ENCODE results near the gene RBM10.

The RBM10 gene

DNA sequence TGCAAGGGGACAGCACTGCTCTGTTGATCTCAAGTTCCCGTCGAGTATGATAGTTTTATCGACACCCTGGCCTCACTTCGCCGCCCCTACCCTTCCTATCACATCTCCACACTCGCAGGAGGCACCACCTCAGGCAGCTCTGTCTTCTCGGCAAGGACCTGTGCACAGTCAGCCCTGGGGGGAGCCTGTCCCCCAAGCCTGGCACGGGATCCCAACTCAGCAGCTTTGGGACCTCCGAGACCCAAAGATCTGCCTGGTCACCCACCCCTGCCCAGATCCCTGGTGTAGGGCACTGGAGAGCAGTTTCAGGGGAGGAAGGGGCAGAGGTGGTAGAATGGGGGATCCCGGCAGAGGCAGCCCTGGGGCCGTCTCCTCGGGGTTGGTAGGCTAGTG lies 30.6 kb downstream of the RBM10 start:
- DNase-seq (ENCODE audit: low spot score) = no peak

DNA sequence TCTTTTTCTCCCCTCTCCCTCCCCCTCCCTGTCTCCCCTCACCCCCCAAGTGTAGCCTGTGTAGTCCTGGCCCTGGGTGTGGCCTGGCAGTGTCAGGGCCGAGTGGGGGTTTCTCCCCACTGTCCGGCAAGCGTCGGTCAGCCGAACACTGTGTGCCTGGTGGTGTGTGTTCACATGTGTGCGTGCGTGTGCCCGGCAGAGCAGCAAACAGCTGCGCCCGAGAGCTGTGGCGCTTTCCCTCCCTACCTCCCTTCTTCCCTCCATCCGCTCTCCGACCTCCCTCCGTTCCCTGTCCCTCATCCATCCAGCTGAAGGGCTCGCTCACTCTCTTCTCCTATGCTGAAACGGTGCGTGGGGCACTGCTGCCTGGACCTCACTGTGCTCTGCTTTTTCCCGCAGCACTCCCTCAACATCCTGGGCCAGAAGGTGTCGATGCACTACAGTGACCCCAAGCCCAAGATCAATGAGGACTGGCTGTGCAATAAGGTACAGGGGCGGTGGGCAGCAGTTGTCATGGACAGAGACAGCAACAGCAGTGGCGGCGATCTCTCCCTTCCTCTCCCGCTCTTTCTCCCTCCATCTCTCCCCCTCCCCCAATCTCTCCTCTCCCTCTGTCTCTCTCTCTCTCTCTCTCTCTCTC lies 31.2 kb downstream of the RBM10 start:
- no peak for DNase-seq (ENCODE audit: low spot score)

DNA sequence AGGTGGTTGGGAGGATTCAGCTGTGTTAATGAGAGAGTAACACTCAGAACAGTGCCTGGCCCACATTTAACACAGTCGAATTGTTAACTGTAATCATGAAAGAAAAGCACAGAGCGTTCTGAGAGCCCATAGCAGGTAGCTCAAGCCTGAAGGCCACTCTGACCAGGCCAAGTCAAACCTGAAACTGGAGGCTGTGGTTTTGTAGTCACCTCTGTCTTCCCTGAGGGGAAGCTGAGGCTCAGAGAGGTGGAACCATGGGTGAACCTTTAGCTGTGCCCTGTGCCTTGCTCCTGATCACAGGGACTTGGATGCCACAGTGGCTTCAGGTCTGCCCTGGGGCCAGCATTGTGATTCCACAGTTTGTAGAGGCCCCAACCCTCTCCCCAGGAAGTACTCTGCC lies 32.1 kb downstream of the RBM10 start:
- no peak for DNase-seq (ENCODE audit: low spot score)

DNA sequence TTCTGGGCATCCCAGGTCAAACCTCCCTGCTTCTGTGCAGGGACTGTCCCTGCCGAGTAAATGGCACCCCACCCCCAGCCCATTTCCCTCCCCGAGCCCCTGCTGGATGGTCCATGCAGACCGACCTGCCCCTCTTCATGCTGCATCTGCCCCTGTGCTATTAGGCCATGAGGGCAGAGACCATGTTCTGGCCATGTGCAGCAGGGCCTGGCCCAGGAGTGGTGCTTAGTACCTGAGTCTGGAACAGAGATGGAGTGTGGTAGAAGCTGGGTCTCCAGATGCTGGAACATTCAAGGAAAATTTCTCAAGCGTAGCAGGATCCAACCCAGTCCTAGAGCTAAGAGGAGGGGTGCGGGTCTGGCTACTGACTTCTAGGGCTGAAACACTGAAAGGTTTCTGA lies 33.3 kb downstream of the RBM10 start:
- DNase-seq (ENCODE audit: low spot score) = no peak

DNA sequence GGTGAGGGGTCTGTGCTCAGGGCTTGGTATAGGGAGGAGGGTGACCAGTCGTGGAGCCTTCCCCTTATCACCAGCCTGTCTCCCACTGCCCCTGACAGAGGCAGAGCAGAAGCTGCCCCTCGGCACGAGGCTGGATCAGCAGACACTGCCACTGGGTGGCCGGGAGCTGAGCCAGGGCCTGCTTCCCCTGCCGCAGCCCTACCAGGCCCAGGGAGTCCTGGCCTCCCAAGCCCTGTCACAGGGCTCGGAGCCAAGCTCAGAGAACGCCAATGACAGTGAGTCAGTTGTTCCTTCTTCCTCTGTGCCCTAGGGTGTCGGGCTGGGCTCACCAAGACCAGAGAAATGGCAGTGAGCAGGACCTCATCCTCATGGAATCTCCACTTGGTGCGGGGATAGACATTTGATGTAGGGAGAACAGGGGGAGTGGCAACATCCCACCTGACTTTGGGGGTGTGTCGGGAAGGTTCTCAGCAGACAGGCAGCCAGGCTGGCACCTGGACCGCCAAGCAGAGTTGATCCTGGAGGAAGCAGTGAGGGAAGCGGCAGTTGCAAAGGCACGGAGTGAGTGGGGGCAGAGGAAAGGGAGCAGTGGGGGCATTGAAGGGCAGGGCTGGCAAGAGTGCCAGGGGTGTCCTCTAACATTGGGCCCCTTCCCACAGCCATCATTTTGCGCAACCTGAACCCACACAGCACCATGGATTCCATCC lies 34.4 kb downstream of the RBM10 start:
- no peak for DNase-seq (ENCODE audit: low spot score)

DNA sequence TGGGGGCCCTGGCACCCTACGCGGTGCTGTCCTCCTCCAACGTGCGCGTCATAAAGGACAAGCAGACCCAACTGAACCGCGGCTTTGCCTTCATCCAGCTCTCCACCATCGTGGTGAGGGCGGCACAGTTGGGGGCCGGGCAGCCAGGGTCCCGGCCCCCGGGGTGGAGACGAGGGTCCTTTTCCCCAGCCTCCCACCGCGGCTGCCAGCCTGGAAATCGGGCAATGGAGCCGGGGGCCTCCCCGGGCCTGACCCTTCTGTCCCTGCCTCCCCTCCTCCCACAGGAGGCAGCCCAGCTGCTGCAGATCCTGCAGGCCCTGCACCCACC lies 34.9 kb downstream of the RBM10 start:
- DNase-seq (ENCODE audit: low spot score) = no peak

DNA sequence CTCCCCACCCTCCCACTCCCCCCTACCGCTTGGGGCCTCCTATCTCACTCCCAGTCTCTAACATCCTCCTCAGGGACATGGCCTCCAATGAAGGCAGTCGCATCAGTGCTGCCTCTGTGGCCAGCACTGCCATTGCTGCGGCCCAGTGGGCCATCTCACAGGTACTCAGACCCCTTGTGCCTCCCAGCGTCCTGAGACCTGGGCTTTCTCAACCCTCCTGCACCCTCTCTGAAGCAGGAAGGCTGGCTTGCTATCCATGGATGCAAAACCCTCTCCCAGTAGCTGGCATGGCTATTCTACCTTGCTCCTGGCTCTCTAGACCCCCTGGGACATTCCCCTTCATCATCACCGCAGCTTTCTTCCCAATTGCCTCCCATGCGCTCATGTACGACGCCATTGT lies 35.3 kb downstream of the RBM10 start:
- DNase-seq (ENCODE audit: low spot score) = no peak

DNA sequence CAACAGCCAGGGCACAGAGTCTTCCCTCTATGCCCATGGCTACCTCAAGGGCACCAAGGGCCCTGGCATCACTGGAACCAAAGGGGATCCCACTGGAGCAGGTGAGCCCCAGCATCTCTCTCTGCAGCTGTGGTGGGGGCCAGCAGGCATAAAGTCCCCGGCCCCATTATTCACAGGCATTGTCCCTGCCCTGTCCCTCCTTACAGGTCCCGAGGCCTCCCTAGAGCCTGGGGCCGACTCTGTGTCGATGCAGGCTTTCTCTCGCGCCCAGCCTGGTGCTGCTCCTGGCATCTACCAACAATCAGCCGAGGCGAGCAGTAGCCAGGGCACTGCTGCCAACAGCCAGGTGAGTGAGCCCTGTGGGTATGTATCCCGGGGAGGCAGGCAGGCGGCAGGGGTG lies 36.3 kb downstream of the RBM10 start:
- DNase-seq (ENCODE audit: low spot score) = no peak

DNA sequence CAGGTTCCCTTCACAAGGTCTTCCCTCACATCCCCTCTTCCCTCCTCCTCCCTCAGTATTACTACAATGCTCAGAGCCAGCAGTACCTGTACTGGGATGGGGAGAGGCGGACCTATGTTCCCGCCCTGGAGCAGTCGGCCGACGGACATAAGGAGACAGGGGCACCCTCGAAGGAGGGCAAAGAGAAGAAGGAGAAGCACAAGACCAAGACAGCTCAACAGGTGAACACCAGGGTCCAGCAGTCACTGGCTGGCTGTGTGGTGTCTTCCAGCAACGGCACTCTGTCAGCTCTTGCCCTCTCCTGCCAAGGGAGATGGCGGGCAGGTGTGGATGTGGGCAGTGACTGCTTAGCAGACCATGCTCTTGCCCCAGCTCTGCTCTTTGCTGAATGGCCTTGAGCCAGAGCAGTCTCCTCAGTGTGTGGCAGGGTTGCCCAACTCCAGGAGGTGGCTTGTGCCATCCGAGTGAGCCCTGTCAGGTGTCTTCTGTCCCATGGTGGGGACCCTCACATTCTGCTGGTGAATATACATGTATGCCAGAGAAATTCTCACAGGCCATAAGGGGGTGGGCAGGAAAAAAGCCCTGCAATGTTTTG lies 37.2 kb downstream of the RBM10 start:
- no peak for DNase-seq (ENCODE audit: low spot score)

DNA sequence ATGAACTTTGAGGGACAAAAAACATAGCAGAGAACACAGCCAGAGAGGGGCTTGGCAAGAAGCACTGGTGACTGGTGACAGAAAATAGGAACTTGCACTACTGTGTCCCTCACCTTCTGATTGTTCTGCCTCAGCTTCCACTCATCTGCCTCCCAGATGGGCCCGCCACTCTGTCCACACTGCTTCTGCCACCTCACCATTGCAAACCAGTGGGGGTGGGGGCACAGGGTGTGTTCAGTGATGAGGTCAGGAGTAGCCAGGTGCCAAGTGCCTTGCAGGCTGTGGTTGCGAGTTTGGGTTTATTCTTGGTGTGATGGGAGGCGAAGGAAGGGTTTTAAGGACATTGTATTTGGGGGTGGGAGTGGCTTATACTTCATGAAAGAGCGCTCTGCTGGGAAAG lies 39.5 kb downstream of the RBM10 start:
- no peak for DNase-seq (ENCODE audit: low spot score)

DNA sequence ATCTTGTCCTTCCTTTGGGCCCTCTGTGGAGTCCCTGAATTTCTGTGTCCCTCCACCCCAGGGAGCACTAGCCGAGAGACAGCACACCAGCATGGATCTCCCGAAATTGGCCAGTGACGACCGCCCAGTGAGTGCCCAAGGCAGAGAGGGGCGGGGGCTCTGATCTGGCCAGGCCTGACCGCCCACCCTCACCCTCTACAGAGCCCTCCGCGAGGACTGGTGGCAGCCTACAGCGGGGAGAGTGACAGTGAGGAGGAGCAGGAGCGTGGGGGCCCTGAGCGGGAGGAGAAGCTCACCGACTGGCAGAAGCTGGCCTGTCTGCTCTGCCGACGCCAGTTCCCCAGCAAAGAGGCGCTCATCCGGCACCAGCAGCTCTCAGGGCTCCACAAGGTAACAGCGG lies 40.2 kb downstream of the RBM10 start:
- no peak for DNase-seq (ENCODE audit: low spot score)

DNA sequence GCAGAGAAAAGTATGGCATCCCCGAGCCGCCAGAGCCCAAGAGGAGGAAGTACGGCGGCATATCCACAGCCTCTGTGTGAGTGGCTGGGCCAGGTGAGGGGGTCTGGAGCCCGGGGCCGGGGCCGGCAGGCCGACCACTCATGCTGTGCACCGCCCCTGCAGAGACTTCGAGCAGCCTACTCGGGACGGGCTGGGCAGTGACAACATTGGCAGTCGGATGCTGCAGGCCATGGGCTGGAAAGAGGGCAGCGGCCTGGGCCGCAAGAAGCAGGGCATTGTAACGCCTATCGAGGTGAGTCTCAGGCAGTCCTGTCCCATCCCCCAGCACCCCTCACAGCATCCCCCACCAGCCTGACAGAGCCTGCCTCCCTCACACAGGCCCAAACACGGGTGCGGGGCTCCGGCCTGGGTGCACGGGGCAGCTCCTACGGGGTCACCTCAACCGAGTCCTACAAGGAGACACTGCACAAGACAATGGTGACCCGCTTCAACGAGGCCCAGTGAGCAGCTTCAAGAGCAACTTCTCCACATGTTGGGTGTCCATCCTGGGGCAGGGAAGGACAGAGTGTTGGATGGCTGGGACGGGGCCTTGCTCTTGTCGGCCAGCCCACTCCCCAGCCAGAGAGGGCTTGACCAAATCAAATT lies 41.2 kb downstream of the RBM10 start:
- DNase-seq (ENCODE audit: low spot score) = no peak

DNA sequence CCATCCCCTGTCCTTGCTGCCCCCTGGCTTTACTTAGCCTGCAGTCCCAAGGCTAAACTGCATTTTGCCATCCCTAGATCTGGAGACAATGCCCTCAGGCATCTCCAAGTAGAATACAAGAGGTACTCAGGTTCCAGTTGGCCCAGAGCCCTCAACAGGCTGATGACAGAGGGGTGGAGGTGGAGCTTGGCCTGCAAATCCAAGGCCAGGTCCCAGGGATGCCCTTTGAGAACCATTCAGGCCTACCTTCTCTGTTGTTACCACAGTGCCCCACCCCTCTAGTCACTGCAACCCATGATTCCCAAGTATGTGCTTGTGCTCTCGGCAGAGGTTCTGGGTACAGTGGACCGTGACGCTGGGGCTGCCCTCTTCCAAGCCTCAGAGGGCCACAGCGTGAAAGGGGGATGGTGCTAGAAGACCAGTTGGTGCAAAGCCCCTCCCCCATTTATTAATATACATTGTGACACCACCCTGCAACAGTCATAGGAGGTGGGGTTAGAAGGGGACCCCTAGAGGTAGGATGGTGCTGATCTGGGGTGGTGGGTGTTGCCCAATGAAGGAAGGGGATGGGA lies 42.2 kb downstream of the RBM10 start:
- DNase-seq (ENCODE audit: low spot score) = no peak

DNA sequence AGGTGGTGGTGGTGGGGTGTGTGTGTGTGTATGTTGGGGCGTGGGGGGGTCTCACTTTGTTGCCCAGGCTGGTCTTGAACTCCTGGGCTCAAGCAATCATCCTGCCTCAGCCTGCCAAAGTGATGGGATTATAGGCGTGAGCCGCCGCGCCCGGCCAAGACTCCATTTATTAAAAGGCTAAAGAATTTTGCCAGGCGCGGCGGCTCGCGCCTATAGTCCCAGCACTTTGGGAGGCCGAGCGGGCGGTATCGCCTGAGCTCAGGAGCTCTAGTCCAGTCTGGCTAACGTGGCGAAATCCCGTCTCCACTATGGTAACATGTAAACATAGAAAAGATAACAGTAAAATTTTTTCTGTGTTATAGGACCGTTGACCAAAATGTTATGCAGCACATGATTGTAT lies 44.9 kb downstream of the RBM10 start:
- DNase-seq (ENCODE audit: low spot score) = no peak

DNA sequence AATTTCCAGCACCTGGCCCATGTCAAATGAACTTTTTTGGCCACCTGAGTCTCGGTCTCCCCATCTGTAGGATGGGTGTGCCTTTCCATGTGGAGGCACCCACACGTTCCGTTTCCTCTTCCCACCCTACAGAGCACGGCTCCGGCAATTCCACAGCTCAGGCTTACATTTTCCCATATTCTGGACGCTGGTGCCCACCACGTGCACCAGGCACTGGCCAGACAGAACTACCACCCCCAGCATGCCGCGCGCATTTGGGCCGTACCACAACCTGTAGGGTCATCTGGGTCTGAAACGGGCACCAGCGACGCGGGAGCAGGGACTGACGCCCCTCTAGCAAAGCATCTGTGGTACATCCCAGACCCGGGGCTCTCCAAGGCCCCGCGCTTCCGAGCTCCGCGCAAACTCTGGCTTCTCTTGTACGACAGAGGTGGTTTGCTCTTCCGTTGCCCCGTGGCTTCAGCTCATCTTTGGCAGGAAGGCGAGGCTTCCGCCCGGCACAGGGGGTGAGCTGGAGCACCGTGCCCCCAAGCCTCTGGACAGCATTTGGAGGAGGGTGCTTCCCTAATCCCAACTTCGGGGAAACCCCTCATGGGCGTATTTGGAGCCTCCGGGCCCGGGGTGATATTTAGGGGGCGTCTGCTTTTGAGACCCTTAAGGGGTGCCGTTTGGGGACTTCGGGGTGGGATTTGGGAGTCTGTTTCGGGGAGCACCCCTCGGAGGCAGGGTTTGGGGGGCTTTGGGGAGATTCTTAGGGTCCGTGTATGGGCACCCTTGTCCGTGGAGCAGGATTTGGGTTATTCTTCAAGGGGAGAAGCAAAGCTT lies 45.6 kb downstream of the RBM10 start:
- DNase-seq (ENCODE audit: low spot score) = peak; percentile 84

DNA sequence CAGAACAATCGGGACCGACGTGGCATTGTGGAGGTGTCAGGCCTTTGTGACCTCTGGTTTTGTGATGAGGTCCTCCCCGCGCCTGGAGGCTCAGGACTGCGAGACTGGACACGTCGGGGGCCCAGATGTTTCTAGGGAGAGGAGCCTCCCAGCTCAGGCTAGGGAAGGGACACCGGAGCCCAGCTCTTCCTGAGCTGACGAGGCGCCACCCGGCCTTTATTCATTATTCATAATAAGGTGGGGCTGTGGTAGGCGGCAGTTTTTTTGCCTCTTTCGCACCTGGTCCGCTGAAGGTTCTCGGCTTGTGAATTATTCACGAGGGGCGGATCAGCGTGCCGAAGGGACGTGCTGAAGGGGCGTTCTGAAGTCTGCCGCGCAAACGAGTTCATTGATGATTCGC lies 46.3 kb downstream of the RBM10 start:
- no peak for DNase-seq (ENCODE audit: low spot score)

DNA sequence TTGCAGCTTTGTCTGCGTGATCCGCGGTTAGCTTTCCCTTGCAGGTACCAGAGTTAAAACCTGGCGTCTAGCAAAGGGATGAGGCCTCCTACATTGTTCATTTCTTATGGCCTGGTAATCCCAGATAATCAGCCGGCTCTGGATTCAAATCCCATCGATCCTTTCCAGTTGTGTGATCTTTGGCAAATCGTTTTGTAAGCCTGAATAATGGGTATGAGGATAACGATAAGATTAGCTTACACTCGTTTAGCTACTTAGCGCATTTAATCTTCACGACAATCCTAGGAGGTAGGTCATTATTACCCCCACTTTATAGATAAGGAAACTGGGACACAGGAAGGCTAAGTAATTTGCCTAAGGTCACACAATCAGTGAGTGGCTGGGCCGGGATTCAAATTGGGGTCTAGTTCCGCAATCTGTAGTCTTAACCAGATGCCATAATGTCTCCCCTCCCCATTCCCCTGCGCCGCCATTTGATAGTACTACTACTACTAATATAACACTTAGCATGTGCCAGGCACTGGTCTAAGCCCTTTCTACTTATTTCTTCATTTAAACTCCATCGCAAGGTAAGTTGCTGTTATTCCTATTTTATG lies 46.9 kb downstream of the RBM10 start:
- DNase-seq (ENCODE audit: low spot score) = no peak

DNA sequence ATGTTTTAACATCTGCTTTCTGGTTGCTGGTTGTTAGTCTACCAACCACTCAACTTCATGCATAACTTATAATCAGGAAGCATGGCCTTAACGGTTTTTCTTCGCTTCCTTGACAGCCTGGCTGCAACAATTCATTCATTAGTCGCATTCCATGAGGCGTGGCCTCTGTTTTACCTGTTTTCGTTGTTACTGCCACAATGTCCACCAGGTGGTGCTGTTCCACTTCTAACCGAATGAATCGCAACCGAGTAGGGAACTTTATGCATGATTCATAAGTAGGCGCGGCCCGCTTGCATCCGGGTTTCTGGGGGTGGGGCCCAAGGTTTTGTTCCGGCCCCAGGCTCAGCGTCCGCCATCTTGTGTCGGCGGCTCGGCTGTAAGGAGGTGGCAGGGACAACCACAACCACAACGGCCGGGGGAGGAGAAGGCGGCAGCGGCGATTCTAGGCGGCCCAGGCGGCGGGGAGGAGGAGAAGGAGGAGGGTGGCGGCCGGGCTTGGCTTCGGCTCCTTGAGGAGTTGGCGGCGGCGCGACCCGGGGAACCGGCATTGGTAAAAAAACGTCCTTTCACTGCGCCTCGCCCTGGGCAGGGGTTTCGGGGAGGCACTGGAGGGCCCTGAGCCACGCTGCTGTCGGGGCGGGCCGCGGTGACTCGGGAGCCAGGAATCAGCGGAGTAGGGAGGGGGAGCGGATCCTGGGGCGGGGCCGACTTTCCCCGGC lies 48.6 kb downstream of the RBM10 start, which contains the start of gene UBA1:
UBA1 (plus strand) TSS at position 355 of the 719 bp plus-strand sequence. CDS start 4,974 bp downstream, outside the sequence.
- DNase-seq (ENCODE audit: low spot score) = peak; percentile 61

DNA sequence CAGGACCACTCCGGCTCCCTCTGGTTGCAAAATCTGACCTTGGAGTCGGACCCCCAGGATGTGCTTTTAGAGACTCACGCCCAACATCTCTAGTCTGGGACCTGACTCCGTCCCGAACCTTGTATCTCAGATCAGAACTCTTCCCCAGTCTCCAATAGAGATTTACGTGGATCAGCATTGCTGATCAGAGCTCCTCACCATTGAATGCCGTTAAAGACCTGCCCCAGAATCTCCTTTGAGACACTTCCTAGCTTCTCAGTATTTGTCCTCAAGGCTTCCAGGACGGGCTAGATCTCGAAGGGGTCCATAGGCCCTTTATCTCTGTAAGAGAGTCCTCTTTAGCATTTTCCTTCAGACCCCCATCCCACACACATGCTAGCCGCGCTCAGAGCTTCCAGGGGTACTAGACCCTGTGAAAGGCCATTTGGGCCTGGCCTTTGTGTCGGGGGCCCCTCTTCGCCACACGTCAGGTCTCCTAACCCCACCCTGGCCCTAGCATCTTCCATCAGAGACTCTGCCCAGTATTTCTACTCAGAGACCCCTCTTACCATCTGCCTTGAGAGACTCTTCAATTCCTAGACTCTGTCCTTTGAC lies 49.3 kb downstream of the RBM10 start:
- no peak for DNase-seq (ENCODE audit: low spot score)

DNA sequence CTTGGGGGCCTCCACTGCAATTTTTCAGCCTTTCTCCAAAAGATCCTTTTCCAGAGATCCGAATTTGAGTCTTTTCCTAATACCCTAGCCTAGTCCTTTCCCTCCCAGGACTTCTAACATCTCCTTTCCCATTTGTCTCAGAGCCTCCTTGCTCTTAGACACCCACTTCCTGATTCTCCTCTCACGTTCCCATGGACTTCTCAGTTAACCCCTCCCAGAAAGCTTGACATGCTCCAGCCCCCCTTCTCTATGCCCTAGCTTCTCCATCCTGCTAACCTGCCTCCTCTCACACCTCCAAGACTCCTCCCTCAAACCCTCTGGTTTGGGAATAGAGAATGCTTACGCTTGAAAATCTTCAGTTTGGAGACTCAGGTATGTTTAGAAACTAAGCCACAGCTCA lies 51.1 kb downstream of the RBM10 start:
- no peak for DNase-seq (ENCODE audit: low spot score)

DNA sequence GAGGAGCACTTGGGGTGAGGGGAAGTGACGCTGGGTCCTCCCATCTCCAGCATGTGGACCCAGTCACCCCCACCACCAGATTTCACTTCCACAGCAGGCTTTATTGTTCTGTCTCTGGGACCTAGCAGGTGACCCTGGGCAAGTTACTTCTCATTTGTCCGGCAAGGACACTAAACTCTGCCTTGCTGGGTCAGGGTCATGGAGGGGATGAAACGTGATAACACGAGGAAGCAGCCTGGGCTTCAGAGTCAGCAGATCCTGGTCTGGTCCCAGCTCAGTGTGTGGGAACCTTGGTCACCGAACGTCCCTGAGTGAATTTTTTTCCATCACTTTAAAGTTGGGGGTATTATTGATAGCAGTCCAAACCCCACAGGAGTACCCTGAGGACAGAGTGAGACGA lies 52.5 kb downstream of the RBM10 start:
- no peak for DNase-seq (ENCODE audit: low spot score)

All from HuH-7.5 (cell line).